HG03571 (cell line): ENCODE data around the gene COL23A1.

Experiments
- ATAC-seq: cut with Tn5 transposase; IDR thresholded peaks from one replicate; pipeline ENCODE4 v1.9.1; 2021; ENCODE audit not compliant: unreplicated experiment

COL23A1 gene

GRCh38 chr5:178218237-178218776 is 371.9 kb downstream of the COL23A1 start:
- ATAC-seq, result no peak

GRCh38 chr5:178216779-178217178 is 373.4 kb downstream of the COL23A1 start:
- no peak for ATAC-seq

- no peak for ATAC-seq
Measured at GRCh38 chr5:178216088-178216534, 374.1 kb downstream of the COL23A1 start.

- ATAC-seq, result no peak
Measured at GRCh38 chr5:178215280-178216002, 374.8 kb downstream of the COL23A1 start.

- ATAC-seq, result no peak
Measured at GRCh38 chr5:178214160-178214803, 375.9 kb downstream of the COL23A1 start.

GRCh38 chr5:178213748-178214151 is 376.4 kb downstream of the COL23A1 start:
- no peak for ATAC-seq

GRCh38 chr5:178213003-178213461 is 377.2 kb downstream of the COL23A1 start:
- no peak for ATAC-seq

GRCh38 chr5:178212241-178213002 is 377.8 kb downstream of the COL23A1 start:
- no peak for ATAC-seq

GRCh38 chr5:178211095-178212048 is 378.8 kb downstream of the COL23A1 start:
- ATAC-seq, result no peak

GRCh38 chr5:178210686-178211085 is 379.5 kb downstream of the COL23A1 start:
- ATAC-seq, result no peak

- no peak for ATAC-seq
Measured at GRCh38 chr5:178210073-178210535, 380.1 kb downstream of the COL23A1 start.

- ATAC-seq, result no peak
Measured at GRCh38 chr5:178209334-178210072, 380.7 kb downstream of the COL23A1 start.

- no peak for ATAC-seq
Measured at GRCh38 chr5:178208540-178209227, 381.5 kb downstream of the COL23A1 start.

GRCh38 chr5:178207917-178208280 is 382.3 kb downstream of the COL23A1 start:
- no peak for ATAC-seq

- no peak for ATAC-seq
Measured at GRCh38 chr5:178207183-178207916, 382.8 kb downstream of the COL23A1 start.

- no peak for ATAC-seq
Measured at GRCh38 chr5:178206166-178207101, 383.8 kb downstream of the COL23A1 start.

GRCh38 chr5:178205749-178206047 is 384.5 kb downstream of the COL23A1 start:
- ATAC-seq, result no peak
